NCI-H1694 treated with DMSO at 0.1 percent for 48 hours (cell line): ENCODE results near the gene NPIPB13.
"Not testable (repeated sequence)": the region's sequence is repeated elsewhere in the genome, so short reads cannot be mapped to it uniquely, and the experiment has no call there.

ENCODE experiments used
- DNase-seq: peaks from one replicate; lab custom pipeline; 2025; lab: John Stamatoyannopoulos, UW

The NPIPB13 gene

DNA sequence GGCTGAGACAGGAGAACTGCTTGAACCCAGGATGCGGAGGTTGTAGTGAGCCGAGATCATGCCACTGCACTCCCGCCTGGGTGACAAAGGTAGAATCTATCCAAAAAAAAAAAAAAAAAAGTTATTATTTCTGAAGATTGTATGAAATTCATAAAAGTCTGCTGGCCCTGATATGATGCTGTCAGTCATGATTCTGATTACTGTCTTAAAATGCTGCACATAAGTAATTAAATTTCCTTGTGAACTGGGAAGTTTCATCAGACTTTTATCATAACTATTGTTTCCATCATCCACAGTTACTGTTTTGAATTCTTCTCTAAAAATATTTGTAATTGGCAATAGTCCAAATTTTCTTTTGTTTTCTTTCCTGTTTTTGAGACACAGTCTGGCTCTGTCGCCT is at the start of gene NPIPB13:
Gene NPIPB13 (minus strand): TSS at position 101 of the 400 bp plus-strand sequence. CDS start 2,906 bp downstream, outside the sequence.
- not testable (repeated sequence) for DNase-seq

GRCh38 chr16:30282357-30282756 is 34.1 kb upstream of the NPIPB13 start:
- DNase-seq: not testable (repeated sequence)

GRCh38 chr16:30278523-30278922 is 30.2 kb upstream of the NPIPB13 start:
- not testable (repeated sequence) for DNase-seq

GRCh38 chr16:30217082-30217481 is 31.2 kb downstream of the NPIPB13 start:
- DNase-seq: not testable (repeated sequence)

GRCh38 chr16:30211414-30211813 is 36.9 kb downstream of the NPIPB13 start:
- DNase-seq: not testable (repeated sequence)

GRCh38 chr16:30209032-30209431 is 39.2 kb downstream of the NPIPB13 start:
- not testable (repeated sequence) for DNase-seq

DNA sequence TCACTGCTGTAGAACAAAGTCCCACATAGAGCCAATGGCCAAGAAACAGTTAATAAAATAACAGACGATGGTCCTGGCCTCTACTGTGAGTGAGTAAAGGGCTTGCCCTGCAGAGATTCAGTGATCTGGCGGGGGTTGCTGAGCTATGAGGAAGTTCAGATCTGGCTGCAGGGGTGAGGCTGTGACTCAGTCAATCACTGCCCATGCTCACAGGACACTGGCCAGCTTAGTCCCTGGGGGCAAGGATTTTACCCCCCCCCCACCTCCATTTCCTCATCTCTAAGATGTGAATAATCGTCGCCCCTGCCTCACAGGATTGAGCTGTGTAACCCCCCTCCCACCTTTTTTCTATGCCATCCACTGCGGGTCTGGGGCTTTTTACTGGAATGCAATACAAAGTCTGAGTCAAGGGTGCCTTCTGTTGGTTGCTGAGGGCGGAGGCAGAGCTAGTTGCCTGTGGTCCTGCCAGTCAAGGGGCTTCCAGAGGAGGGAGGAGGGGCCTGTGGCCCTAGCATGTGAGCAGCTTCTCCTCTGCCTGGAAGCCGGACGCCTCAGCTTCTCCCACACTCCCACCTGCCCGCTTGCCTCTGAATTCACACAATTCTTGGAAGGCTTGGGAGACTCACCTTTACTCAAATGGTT is 41.1 kb downstream of the NPIPB13 start:
- not testable (repeated sequence) for DNase-seq

GRCh38 chr16:30206252-30206651 is 42.0 kb downstream of the NPIPB13 start:
- not testable (repeated sequence) for DNase-seq

DNA sequence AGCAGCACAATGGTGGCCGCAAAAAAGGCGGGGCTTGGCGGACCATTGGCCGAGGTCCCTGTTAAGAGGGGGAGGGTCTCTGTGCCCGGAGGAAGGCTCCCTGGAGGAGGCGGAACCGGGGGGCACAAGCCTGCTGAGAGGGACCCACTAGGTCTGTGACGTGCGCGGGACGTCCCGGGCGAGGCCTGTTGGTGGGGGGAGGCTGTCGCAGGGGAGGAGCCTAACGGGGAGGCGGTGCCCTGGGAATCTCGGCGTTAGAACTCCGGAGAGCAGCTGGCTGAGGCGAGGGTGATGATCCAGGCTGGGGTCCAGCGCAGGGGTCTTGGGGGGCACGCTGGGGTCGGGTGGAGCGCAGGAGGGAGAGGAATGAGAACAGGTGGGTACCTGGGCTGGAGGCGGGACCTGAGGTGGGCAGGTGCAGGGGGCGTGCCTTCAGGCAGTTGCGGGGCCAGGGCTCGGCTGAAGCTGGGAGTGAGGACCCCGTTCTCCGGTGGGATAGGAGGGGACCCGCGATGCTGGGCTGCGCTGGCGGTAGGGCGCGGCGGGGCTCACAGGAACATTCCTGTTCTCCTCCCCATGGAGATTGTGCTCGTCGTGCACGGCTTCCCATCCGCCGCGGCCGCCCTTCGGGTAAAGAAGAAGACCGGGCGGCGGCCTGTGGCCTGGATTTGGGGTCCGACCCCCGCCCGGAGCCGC is 42.6 kb downstream of the NPIPB13 start:
- DNase-seq: not testable (repeated sequence)

- not testable (repeated sequence) for DNase-seq
Measured at GRCh38 chr16:30199608-30200343, 48.5 kb downstream of the NPIPB13 start.

DNA sequence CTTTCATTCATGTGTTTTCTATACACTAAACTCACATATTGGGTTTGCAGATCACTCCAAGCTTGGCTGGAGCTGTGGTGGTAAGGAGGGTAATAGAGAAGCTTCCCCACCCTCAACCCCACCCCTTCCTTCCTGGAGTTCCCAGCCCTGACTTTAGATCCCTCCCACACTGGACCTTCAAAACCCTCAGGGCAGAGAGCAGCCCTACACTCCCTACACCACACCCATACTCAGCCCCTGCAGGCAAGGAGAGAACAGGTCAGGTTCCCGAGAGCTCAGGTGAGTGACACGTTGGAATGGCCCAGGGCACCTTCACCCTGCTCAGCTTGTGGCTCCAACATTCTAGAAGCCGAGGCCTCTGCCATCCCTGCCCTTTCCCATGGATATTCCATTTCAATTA is 49.2 kb downstream of the NPIPB13 start, which contains the start of gene SULT1A3:
Gene SULT1A3 (plus strand): TSS at position 207 of the 400 bp plus-strand sequence. CDS start 1,474 bp downstream, outside the sequence.
- not testable (repeated sequence) for DNase-seq
